Mammary epithelial cell (primary cell): Measurements from ENCODE around the gene PARD3B.

Source experiments
- CTCF ChIP-seq, 2 donors: IDR thresholded peaks in 1 of 2; conservative IDR thresholded peaks in 1 of 2; 2 replicates each; pipeline ENCODE4 v1.5.1; 2011 to 2012; ENCODE audit warnings: inconsistent platforms in 2 of 2, low read length in 2 of 2, mild to moderate bottlenecking in 2 of 2, control low read depth in 1 of 2, low read depth in 1 of 2; ENCODE audit not compliant: insufficient read depth in 1 of 2; ENCODE audit errors: extremely low read depth in 1 of 2
- EZH2 ChIP-seq: IDR thresholded peaks from 2 replicates; pipeline ENCODE4 v1.6.1; 2012; ENCODE audit warnings: low read length, inconsistent platforms, borderline replicate concordance

- TF ChIP-seq CTCF (conservative IDR thresholded peaks at IDR 0.05 in 1 of 2, IDR thresholded peaks at IDR 0.05 in 1 of 2; ENCODE audit: extremely low read depth in 1 of 2, insufficient read depth in 1 of 2, low read depth in 1 of 2, low read length in 2 of 2) (no peak), EZH2 (no peak)
These were observed 965.1 kb downstream of the PARD3B start for GRCh38 chr2:205510345-205510744.
